Chondrocyte (in vitro differentiated cells): ENCODE data around the gene ICA1L. TPM values are rescaled to one million over a fixed set of nuclear protein-coding genes. Genes with fewer than 3 reads are reported as not detected.

ENCODE experiments used
- DNase-seq: peaks from one replicate; pipeline ENCODE4 v3.0.0; 2021; ENCODE audit warnings: mixed read lengths, low spot score
- H3K27ac Mint-ChIP-seq: one replicate; pipeline ENCODE4 v1.8.0; 2021; ENCODE audit warnings: mild to moderate bottlenecking, moderate library complexity, mixed read lengths; ENCODE audit not compliant: unreplicated experiment
- H3K27me3 Mint-ChIP-seq: 2 replicates; pipeline ENCODE4 v1.8.0; 2021; ENCODE audit warnings: low read depth, mixed read lengths
- H3K36me3 Mint-ChIP-seq: 2 replicates; pipeline ENCODE4 v1.8.0; 2021; ENCODE audit warnings: low read depth, mixed read lengths
- H3K4me1 Mint-ChIP-seq: 2 replicates; pipeline ENCODE4 v1.8.0; 2021; ENCODE audit warnings: low read depth, mild to moderate bottlenecking, mixed read lengths
- H3K4me3 Mint-ChIP-seq: one replicate; pipeline ENCODE4 v1.8.0; 2021; ENCODE audit warnings: mild to moderate bottlenecking, moderate library complexity, mixed read lengths; ENCODE audit not compliant: unreplicated experiment
- H3K9me3 Mint-ChIP-seq: 2 replicates; pipeline ENCODE4 v1.8.0; 2021; ENCODE audit warnings: low read depth, mixed read lengths
- total RNA-seq: library from RNA; stranded (reverse); gene quantifications from 3 replicates; pipeline ENCODE4 v1.2.1, GENCODE V29; 2021
- TF ChIP-seq, protein P1 (sequence below): fragments of 200-600 bp; sonication (generic); IDR thresholded peaks from 2 replicates; pipeline ENCODE4 v1.5.0; 2021; ENCODE audit warnings: antibody characterized with exemption, mild to moderate bottlenecking, moderate library complexity

ICA1L gene
- total RNA-seq, 1 donor from 2014 or later: 6.6 TPM

DNA sequence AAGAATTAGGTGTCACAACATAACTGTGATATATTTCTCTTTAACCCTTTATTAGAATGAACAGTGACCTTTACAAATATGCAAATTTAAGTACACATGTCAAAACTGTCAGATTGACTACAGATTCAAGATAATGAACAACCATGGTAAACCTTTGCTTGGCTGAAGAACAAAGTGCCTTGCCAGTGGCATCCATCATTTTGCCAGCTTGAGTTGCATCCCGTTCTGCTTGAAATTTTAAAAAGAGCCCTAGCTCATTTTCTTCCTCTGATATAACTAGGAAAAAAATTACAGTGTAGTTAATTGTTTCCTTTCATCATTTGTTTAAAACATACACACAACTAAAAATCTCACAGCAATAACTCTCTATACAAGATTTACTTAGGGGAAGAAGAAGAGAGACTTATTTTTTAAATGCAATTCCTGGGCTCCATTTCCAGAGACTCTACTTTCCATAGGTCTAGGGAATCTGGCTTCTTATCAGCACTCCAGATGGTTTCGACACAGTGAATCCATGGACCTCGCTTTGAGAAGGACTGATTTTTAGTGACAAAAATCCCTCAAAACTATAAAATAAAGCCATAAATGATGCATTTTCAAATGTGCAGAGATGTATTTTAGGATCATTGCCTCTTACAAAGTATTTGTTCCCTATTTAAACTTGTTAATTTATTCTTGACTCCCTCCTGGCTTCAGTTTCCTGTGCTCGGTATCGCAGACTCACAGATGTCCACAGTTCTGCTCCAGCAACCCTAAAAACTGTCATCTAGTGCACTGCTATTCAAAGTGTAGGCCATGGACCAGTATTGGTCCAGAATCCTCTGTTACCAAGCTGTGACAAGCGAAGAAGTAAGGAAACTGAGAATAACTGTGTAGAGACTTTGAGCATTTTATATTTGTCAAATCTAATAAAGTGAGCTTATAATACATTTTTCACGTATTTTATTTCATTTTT is 50.1 kb downstream of the ICA1L start:
- no peaks in the 10 kb centered on the region for H3K36me3 Mint-ChIP-seq
- no peak for DNase-seq
- no peak overlapping the region for H3K4me3 Mint-ChIP-seq
- no peak overlapping the region for H3K27ac Mint-ChIP-seq
- TF ChIP-seq, protein P1, sequence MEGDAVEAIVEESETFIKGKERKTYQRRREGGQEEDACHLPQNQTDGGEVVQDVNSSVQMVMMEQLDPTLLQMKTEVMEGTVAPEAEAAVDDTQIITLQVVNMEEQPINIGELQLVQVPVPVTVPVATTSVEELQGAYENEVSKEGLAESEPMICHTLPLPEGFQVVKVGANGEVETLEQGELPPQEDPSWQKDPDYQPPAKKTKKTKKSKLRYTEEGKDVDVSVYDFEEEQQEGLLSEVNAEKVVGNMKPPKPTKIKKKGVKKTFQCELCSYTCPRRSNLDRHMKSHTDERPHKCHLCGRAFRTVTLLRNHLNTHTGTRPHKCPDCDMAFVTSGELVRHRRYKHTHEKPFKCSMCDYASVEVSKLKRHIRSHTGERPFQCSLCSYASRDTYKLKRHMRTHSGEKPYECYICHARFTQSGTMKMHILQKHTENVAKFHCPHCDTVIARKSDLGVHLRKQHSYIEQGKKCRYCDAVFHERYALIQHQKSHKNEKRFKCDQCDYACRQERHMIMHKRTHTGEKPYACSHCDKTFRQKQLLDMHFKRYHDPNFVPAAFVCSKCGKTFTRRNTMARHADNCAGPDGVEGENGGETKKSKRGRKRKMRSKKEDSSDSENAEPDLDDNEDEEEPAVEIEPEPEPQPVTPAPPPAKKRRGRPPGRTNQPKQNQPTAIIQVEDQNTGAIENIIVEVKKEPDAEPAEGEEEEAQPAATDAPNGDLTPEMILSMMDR: no peak
- peaks cover 26% of the 10 kb centered on the region for H3K4me1 Mint-ChIP-seq
- no peaks in the 10 kb centered on the region for H3K27me3 Mint-ChIP-seq
- no peaks in the 10 kb centered on the region for H3K9me3 Mint-ChIP-seq

- Mint-ChIP-seq H3K27ac (no peak overlapping the region), H3K4me1 (peaks cover 33% of the 10 kb centered on the region), H3K4me3 (no peak overlapping the region), H3K36me3 (no peaks in the 10 kb centered on the region), H3K9me3 (no peaks in the 10 kb centered on the region), H3K27me3 (no peaks in the 10 kb centered on the region)
- no peak for DNase-seq
- TF ChIP-seq, protein P1: no peak
Observed at GRCh38 chr2:202818321-202818720, 53.2 kb downstream of the ICA1L start.

DNA sequence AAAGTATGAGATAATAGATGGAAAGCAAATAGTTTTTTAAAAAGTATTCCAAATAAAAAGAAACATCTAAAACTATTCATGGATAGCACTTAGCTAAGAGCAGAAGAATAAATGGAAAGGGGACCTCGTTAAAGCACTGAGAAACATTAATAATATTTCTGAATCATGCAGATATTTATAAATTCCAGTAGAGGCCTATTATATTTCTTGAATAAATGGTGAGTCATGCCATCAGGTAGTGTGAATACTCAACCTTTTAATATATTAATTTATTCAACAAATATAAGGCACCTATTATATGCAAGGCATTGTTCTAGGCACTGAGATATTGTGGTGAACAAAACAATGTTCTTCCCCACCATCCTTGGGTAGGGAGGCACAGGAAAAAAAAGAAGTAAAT is 53.8 kb downstream of the ICA1L start:
- H3K36me3 Mint-ChIP-seq: no peaks in the 10 kb centered on the region

DNA sequence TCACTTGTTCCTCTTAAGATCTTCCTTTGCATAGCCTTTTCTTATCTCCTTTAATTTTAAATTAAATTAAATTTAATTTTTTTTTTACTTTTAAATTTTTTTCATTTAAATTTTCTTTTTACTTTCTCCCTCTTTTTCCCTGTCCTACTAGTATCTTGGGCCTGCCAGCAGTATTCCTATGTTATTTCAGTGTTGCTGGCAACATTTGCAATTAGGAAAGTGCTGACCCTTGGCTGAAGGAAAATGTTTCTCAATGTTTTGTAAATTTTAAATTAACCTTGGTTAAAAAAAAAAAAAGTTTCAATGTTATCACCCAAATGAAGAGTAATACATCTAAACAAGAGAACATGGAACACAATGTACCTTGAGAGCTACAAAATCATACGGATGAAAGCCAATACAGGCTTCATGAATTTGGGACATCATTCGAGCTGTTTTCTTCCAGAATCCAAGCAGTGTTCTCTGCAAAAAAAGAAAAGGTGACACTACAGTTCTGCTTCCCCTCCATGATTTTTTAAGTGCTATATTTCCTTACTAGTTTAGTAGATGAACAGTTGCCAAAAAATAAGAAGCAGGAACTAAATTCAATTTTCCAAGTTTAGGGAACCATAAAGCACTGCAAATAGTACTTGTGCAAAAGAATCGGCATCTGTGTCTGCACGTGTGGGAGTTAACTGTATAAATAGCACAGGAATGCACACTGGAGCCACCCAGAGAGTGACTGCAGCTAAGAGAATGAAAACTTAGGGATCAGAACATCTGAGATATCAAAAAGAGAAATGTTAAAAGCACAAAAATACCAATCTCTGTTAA is 55.8 kb downstream of the ICA1L start:
- Mint-ChIP-seq H3K9me3 (no peaks in the 10 kb centered on the region), H3K36me3 (peaks cover 4% of the 10 kb centered on the region), H3K27me3 (no peaks in the 10 kb centered on the region), H3K4me3 (peak overlapping the region; percentile 50), H3K4me1 (peaks cover 29% of the 10 kb centered on the region), H3K27ac (peak overlapping the region; percentile 69)
- no peak for DNase-seq
- TF ChIP-seq, protein P1: no peak

More for the DNA sequence above, 53.8 kb downstream of the ICA1L start:
- Mint-ChIP-seq H3K4me1 (peaks cover 33% of the 10 kb centered on the region), H3K4me3 (no peak overlapping the region), H3K9me3 (no peaks in the 10 kb centered on the region), H3K27me3 (no peaks in the 10 kb centered on the region), H3K27ac (no peak overlapping the region)
- DNase-seq: no peak
- TF ChIP-seq, protein P1: no peak

- no peak overlapping the region for H3K27ac Mint-ChIP-seq
- H3K27me3 Mint-ChIP-seq: no peaks in the 10 kb centered on the region
- TF ChIP-seq, protein P1: no peak
- peaks cover 24% of the 10 kb centered on the region for H3K4me1 Mint-ChIP-seq
- peaks cover 2% of the 10 kb centered on the region for H3K9me3 Mint-ChIP-seq
- no peak for DNase-seq
- H3K36me3 Mint-ChIP-seq: peaks cover 6% of the 10 kb centered on the region
- no peak overlapping the region for H3K4me3 Mint-ChIP-seq
Observed at GRCh38 chr2:202814226-202814625, 57.3 kb downstream of the ICA1L start.
